Upper lobe of left lung (tissue), 4 donors: ENCODE measurements around the gene POLA2.

ENCODE experiments used
- CTCF ChIP-seq, 6 experiments: fragments of 450-650 bp in 4 of 6; fragments of 200-600 bp in 2 of 6; sonication (generic) in 2 of 6; IDR thresholded peaks; one replicate each; pipeline ENCODE4 v1.5.1; 2016 to 2019; ENCODE audit warnings: antibody characterized with exemption in 6 of 6
- EP300 ChIP-seq, 4 donors: sonication (generic); formaldehyde crosslinking; IDR thresholded peaks; one replicate each; pipeline ENCODE4 v1.5.1; 2017; ENCODE audit warnings: antibody characterized with exemption in 4 of 4, control low read depth in 2 of 4
- POLR2A ChIP-seq, 4 donors: fragments of 450-650 bp; IDR thresholded peaks; one replicate each; pipeline ENCODE4 v1.5.1; 2016 to 2017; ENCODE audit warnings: antibody characterized with exemption in 4 of 4, mild to moderate bottlenecking in 2 of 4
- POLR2AphosphoS5 ChIP-seq, 2 donors: sonication (generic); formaldehyde crosslinking; IDR thresholded peaks; one replicate each; pipeline ENCODE4 v1.5.1; 2017; ENCODE audit warnings: antibody characterized with exemption in 2 of 2

- no peak for TF ChIP-seq CTCF (IDR thresholded peaks at IDR 0.05)
- TF ChIP-seq POLR2A (IDR thresholded peaks at IDR 0.05), result no peak
- peak; percentile 74 to 84 for TF ChIP-seq POLR2AphosphoS5 (IDR thresholded peaks at IDR 0.05)
- TF ChIP-seq EP300 (IDR thresholded peaks at IDR 0.05), result peak in 3 of 4 donors; percentile 36 to 90 (median 81)
Measured at GRCh38 chr11:65293909-65294381, 32.2 kb downstream of the POLA2 start.
